ENCODE data around the gene UBE3C. TPM values are rescaled to one million over a fixed set of nuclear protein-coding genes. Genes with fewer than 3 reads are reported as not detected.

Gene UBE3C
- total and polyA plus RNA-seq, 2 of the 13 experiments (the other 11 are each of a cell fraction or from before 2014, with no cell fraction given): 27.0 to 48.2 TPM

DNA sequence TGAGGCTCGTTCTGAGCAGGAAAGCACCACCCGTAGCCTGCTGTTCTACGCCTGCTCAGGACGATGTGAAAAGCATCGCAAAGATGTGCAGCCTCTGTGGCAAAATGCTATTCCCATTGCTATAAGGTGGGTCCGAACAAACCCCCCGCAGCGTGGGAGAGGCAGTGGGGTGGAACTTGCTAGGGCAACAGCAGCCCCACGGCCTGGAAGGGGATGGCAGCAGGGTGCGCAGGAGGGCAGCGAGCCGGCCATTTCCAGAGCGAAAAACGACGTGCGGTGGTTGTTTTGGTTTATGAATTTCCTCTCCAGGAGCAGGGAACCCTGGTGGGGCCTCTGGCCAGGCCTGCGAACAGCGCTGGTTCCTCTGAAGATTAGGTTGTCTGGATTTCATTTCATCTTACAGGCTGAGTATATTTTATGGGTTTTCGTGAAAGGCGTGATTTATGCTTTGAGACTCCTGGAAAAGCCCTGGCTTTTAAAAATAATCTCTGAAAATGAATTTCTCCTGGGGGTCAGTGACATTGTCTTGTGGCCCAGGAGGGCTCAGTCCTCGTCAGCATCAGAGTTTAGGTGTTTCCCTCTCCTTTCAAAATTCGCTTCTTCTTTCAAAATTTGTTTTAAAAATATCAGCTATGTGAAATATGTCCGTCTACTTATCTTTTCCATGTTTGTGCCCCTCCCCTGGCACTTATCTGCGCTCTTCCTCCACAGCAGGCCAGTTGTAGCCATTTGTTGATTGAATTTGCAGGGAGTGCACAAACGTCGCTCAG, 42.3 kb upstream of the UBE3C start (continued):
- TF ChIP-seq, protein P1, sequence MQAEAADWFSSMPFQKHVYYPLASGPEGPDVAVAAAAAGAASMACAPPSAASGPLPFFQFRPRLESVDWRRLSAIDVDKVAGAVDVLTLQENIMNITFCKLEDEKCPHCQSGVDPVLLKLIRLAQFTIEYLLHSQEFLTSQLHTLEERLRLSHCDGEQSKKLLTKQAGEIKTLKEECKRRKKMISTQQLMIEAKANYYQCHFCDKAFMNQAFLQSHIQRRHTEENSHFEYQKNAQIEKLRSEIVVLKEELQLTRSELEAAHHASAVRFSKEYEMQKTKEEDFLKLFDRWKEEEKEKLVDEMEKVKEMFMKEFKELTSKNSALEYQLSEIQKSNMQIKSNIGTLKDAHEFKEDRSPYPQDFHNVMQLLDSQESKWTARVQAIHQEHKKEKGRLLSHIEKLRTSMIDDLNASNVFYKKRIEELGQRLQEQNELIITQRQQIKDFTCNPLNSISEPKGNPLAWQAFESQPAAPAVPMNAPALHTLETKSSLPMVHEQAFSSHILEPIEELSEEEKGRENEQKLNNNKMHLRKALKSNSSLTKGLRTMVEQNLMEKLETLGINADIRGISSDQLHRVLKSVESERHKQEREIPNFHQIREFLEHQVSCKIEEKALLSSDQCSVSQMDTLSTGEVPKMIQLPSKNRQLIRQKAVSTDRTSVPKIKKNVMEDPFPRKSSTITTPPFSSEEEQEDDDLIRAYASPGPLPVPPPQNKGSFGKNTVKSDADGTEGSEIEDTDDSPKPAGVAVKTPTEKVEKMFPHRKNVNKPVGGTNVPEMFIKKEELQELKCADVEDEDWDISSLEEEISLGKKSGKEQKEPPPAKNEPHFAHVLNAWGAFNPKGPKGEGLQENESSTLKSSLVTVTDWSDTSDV (CRISPR knock-in tag; IDR thresholded peaks at IDR 0.05): no peak
- TF ChIP-seq HHEX (CRISPR knock-in tag; IDR thresholded peaks at IDR 0.05) (no peak), MAFG (CRISPR knock-in tag; IDR thresholded peaks at IDR 0.05) (no peak), XRCC5 (optimal IDR thresholded peaks at IDR 0.05; ENCODE audit: low read length) (no peak)
- TF ChIP-seq, protein P2, sequence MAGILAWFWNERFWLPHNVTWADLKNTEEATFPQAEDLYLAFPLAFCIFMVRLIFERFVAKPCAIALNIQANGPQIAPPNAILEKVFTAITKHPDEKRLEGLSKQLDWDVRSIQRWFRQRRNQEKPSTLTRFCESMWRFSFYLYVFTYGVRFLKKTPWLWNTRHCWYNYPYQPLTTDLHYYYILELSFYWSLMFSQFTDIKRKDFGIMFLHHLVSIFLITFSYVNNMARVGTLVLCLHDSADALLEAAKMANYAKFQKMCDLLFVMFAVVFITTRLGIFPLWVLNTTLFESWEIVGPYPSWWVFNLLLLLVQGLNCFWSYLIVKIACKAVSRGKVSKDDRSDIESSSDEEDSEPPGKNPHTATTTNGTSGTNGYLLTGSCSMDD (CRISPR knock-in tag; IDR thresholded peaks at IDR 0.05): no peak
- TF ChIP-seq, protein P3, sequence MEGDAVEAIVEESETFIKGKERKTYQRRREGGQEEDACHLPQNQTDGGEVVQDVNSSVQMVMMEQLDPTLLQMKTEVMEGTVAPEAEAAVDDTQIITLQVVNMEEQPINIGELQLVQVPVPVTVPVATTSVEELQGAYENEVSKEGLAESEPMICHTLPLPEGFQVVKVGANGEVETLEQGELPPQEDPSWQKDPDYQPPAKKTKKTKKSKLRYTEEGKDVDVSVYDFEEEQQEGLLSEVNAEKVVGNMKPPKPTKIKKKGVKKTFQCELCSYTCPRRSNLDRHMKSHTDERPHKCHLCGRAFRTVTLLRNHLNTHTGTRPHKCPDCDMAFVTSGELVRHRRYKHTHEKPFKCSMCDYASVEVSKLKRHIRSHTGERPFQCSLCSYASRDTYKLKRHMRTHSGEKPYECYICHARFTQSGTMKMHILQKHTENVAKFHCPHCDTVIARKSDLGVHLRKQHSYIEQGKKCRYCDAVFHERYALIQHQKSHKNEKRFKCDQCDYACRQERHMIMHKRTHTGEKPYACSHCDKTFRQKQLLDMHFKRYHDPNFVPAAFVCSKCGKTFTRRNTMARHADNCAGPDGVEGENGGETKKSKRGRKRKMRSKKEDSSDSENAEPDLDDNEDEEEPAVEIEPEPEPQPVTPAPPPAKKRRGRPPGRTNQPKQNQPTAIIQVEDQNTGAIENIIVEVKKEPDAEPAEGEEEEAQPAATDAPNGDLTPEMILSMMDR (CRISPR knock-in tag; IDR thresholded peaks at IDR 0.05): no peak

DNA sequence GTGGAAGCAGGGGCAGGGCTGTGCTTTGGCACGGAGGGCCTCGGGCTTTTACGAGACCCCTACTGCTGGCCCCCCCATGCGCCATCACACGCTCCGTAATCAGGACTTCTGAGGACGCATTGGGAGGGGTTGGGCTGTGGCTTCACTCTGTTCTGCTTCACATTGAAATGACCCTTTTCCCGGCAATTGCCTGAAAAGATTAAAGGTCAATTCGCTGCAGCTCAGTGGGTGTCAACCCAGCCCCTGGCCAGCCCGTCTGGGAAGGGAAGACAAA, 41.7 kb upstream of the UBE3C start:
- H3K9me3 ChIP-seq (ENCODE audit: low read length): peaks cover 7% of the 10 kb centered on the region
- DNase-seq (ENCODE audit: low spot score) (no peak), ATAC-seq (no peak; the same call in 2 of the 3 replicates), FAIRE-seq (no peak)
- TF ChIP-seq SMYD3 (CRISPR knock-in tag; IDR thresholded peaks at IDR 0.05): no peak
- TF ChIP-seq, protein P4, sequence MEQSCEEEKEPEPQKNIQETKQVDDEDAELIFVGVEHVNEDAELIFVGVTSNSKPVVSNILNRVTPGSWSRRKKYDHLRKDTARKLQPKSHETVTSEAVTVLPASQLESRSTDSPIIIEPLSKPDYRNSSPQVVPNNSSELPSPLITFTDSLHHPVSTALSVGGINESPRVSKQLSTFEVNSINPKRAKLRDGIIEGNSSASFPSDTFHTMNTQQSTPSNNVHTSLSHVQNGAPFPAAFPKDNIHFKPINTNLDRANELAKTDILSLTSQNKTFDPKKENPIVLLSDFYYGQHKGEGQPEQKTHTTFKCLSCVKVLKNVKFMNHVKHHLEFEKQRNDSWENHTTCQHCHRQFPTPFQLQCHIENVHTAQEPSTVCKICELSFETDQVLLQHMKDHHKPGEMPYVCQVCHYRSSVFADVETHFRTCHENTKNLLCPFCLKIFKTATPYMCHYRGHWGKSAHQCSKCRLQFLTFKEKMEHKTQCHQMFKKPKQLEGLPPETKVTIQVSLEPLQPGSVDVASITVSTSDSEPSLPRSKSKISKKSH (CRISPR knock-in tag; IDR thresholded peaks at IDR 0.05; ENCODE audit: borderline replicate concordance): no peak
- no peak for TF ChIP-seq RELA (CRISPR knock-in tag; IDR thresholded peaks at IDR 0.05)
- peak; percentile 33; the same call in 1 of the 2 replicates for TF ChIP-seq HNF4A (CRISPR knock-in tag; IDR thresholded peaks at IDR 0.05)
- TF ChIP-seq, protein P5, sequence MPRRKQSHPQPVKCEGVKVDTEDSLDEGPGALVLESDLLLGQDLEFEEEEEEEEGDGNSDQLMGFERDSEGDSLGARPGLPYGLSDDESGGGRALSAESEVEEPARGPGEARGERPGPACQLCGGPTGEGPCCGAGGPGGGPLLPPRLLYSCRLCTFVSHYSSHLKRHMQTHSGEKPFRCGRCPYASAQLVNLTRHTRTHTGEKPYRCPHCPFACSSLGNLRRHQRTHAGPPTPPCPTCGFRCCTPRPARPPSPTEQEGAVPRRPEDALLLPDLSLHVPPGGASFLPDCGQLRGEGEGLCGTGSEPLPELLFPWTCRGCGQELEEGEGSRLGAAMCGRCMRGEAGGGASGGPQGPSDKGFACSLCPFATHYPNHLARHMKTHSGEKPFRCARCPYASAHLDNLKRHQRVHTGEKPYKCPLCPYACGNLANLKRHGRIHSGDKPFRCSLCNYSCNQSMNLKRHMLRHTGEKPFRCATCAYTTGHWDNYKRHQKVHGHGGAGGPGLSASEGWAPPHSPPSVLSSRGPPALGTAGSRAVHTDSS (CRISPR knock-in tag; conservative IDR thresholded peaks at IDR 0.05): no peak
- peak; percentile 85 for TF ChIP-seq ESRRA (CRISPR knock-in tag; IDR thresholded peaks at IDR 0.05; ENCODE audit: low read depth)
- no peak for TF ChIP-seq MTF1 (CRISPR knock-in tag; IDR thresholded peaks at IDR 0.05)
- WGBS (ENCODE audit: low lambda C conversion rate): 0% methylated on average over 7 of the region's 10 CpGs
- ChIA-PET CTCF (ENCODE audit: low intra/inter-chr PET ratio, low total read pairs) (no interaction called here), POLR2A (no interaction called here)
- H3K27me3 ChIP-seq (ENCODE audit: control insufficient read depth in 1 of 2, insufficient read depth in 2 of 2, low read length in 2 of 2): peaks cover 2 to 30% of the 10 kb centered on the region in 2 experiments; a peak in 1 of 5 replicates
- H3K4me3 ChIP-seq (replicated peaks in 1 of 3; ENCODE audit: insufficient read depth in 1 of 3, low read depth in 2 of 3, low read length in 3 of 3): no peak overlapping the region
- H4K20me1 ChIP-seq (ENCODE audit: insufficient read depth, low read length): no peaks in the 10 kb centered on the region
- no peaks in the 10 kb centered on the region for H3K36me3 ChIP-seq (replicated peaks in 1 of 2; ENCODE audit: control insufficient read depth in 1 of 2, insufficient read depth in 2 of 2, low read length in 2 of 2)
- intact Hi-C loops (cut with micrococcal nuclease; ENCODE audit: unreplicated experiment) (no loop called here), in situ Hi-C loops (cut with HindIII; ENCODE audit: extremely low pct_ligation_motif_present, low pct_unique_long_range_greater_than_20kb) (no loop called here)
- BruUV-seq (replicated peaks): no TSS peak
- H3K9ac ChIP-seq (ENCODE audit: insufficient read depth, low read depth, low read length): no peak overlapping the region
- no peaks in the 10 kb centered on the region for H3K79me2 ChIP-seq (ENCODE audit: insufficient read depth, low read length)
- no peak overlapping the region for H2AFZ ChIP-seq (ENCODE audit: low read length)
- H3K27ac ChIP-seq (ENCODE audit: extremely low read length, insufficient read depth, low read length): no peak overlapping the region
- H3K4me1 ChIP-seq (ENCODE audit: insufficient read depth, low read length): peaks cover 9% of the 10 kb centered on the region; the same call in 1 of the 2 replicates
- H3K4me2 ChIP-seq (ENCODE audit: low read depth, low read length): peak overlapping the region; percentile 41; the same call in 1 of the 2 replicates

Measured in HepG2 (cell line).